WTC11 (cell line): ENCODE measurements around the gene STK10. TPM values are rescaled to one million over a fixed set of nuclear protein-coding genes. Genes with fewer than 3 reads are reported as not detected.

ENCODE experiments used
- ATAC-seq: fragments of 200-7000 bp; cut with Tn5 transposase; 2 replicates; pipeline ENCODE4 v1.10.0; 2021; ENCODE audit warnings: mild to moderate bottlenecking, moderate library complexity
- CTCF ChIA-PET: fragments of 300-600 bp; sonication (Branson Sonifier 250); formaldehyde crosslinking; loops from one replicate; lab custom pipeline; 2021; ENCODE audit warnings: antibody characterized with exemption; lab: Charles Lee
- POLR2A ChIA-PET: fragments of 350-600 bp; sonication (Branson Sonifier 250); formaldehyde crosslinking; loops from one replicate; lab custom pipeline; 2021; ENCODE audit warnings: antibody characterized with exemption; lab: Charles Lee
- DNase-seq: peaks from one replicate; pipeline ENCODE4 v3.0.0; 2021; ENCODE audit warnings: low spot score
- H3K27ac Mint-ChIP-seq: 2 replicates; pipeline ENCODE4 v1.8.0; 2021; ENCODE audit warnings: mixed read lengths
- H3K27me3 Mint-ChIP-seq: 2 replicates; pipeline ENCODE4 v1.8.0; 2021; ENCODE audit warnings: low read depth, mild to moderate bottlenecking, moderate library complexity, mixed read lengths
- H3K36me3 Mint-ChIP-seq: 2 replicates; pipeline ENCODE4 v1.8.0; 2021; ENCODE audit warnings: mixed read lengths
- H3K4me1 Mint-ChIP-seq: 2 replicates; pipeline ENCODE4 v1.8.0; 2022; ENCODE audit warnings: mixed read lengths
- H3K4me3 Mint-ChIP-seq: 2 replicates; pipeline ENCODE4 v1.8.0; 2021; ENCODE audit warnings: mild to moderate bottlenecking, moderate library complexity, mixed read lengths
- H3K9me3 Mint-ChIP-seq: 2 replicates; pipeline ENCODE4 v1.8.0; 2021; ENCODE audit warnings: mixed read lengths
- CBFB ChIP-seq: sonication (generic); formaldehyde crosslinking; IDR thresholded peaks from 2 replicates; pipeline ENCODE4 v1.8.1; 2022; ENCODE audit warnings: mild to moderate bottlenecking, low read depth, missing genetic modification reagents
- ESRRA ChIP-seq: sonication (generic); formaldehyde crosslinking; IDR thresholded peaks from 2 replicates; pipeline ENCODE4 v1.8.1; 2022; ENCODE audit warnings: mild to moderate bottlenecking, missing genetic modification reagents, borderline replicate concordance
- FOXP1 ChIP-seq: sonication (generic); formaldehyde crosslinking; IDR thresholded peaks from 2 replicates; pipeline ENCODE4 v1.8.0; 2022; ENCODE audit warnings: missing genetic modification reagents, mild to moderate bottlenecking, moderate library complexity, borderline replicate concordance
- GRHL2 ChIP-seq: fragments of 250-450 bp; sonication (Bioruptor Pico); IDR thresholded peaks from 2 replicates; pipeline ENCODE4 v1.8.0; 2022; ENCODE audit warnings: mild to moderate bottlenecking, moderate library complexity; ENCODE audit not compliant: insufficient replicate concordance, severe bottlenecking
- JAZF1 ChIP-seq: fragments of 250-450 bp; sonication (Bioruptor Pico); IDR thresholded peaks from 2 replicates; pipeline ENCODE4 v1.9.0; 2021; ENCODE audit warnings: moderate library complexity, mild to moderate bottlenecking, inconsistent platforms
- NFATC4 ChIP-seq: fragments of 250-450 bp; sonication (Bioruptor Pico); IDR thresholded peaks from 2 replicates; pipeline ENCODE4 v1.9.0; 2021; ENCODE audit warnings: mild to moderate bottlenecking
- ZBTB21 ChIP-seq: sonication (generic); formaldehyde crosslinking; IDR thresholded peaks from 2 replicates; pipeline ENCODE4 v1.8.1; 2023; ENCODE audit warnings: mild to moderate bottlenecking, missing genetic modification reagents, borderline replicate concordance
- ZNF138 ChIP-seq: sonication (generic); formaldehyde crosslinking; conservative IDR thresholded peaks from 2 replicates; pipeline ENCODE4 v1.8.1; 2022; ENCODE audit warnings: mild to moderate bottlenecking, moderate library complexity, missing genetic modification reagents
- ZNF219 ChIP-seq: sonication (generic); formaldehyde crosslinking; IDR thresholded peaks from 2 replicates; pipeline ENCODE4 v1.8.0; 2023; ENCODE audit warnings: missing genetic modification reagents, mild to moderate bottlenecking, borderline replicate concordance
- total RNA-seq: library from RNA; stranded (reverse); gene quantifications from 3 replicates; pipeline ENCODE4 v1.2.3, GENCODE V29; 2021
- TF ChIP-seq, protein P1 (sequence below): sonication (generic); formaldehyde crosslinking; IDR thresholded peaks from 2 replicates; pipeline ENCODE4 v1.8.1; 2023; ENCODE audit warnings: mild to moderate bottlenecking, missing genetic modification reagents, borderline replicate concordance
- TF ChIP-seq, protein P2 (sequence below): sonication (generic); formaldehyde crosslinking; IDR thresholded peaks from 2 replicates; pipeline ENCODE4 v1.8.1; 2023; ENCODE audit warnings: mild to moderate bottlenecking, moderate library complexity, missing genetic modification reagents
- TF ChIP-seq, protein P3 (sequence below): sonication (generic); formaldehyde crosslinking; IDR thresholded peaks from 2 replicates; pipeline ENCODE4 v1.8.0; 2022; ENCODE audit warnings: mild to moderate bottlenecking, missing genetic modification reagents
- TF ChIP-seq, protein P4 (sequence below): sonication (generic); formaldehyde crosslinking; IDR thresholded peaks from 2 replicates; pipeline ENCODE4 v1.8.1; 2022; ENCODE audit warnings: low read depth, mild to moderate bottlenecking, moderate library complexity, missing genetic modification reagents, borderline replicate concordance
- TF ChIP-seq, protein P5 (sequence below): sonication (generic); formaldehyde crosslinking; conservative IDR thresholded peaks from 2 replicates; pipeline ENCODE4 v1.8.1; 2022; ENCODE audit warnings: mild to moderate bottlenecking, missing genetic modification reagents
- TF ChIP-seq, protein P6 (sequence below): fragments of 250-450 bp; sonication (Bioruptor Pico); IDR thresholded peaks from 2 replicates; pipeline ENCODE4 v1.9.0; 2021; ENCODE audit warnings: mild to moderate bottlenecking
- TF ChIP-seq, protein P7 (sequence below): fragments of 250-450 bp; sonication (Bioruptor Pico); IDR thresholded peaks from 2 replicates; pipeline ENCODE4 v1.8.0; 2021; ENCODE audit warnings: mild to moderate bottlenecking

STK10 gene
- total RNA-seq, 1 experiment from 2014 or later, result 20.5 TPM

DNA sequence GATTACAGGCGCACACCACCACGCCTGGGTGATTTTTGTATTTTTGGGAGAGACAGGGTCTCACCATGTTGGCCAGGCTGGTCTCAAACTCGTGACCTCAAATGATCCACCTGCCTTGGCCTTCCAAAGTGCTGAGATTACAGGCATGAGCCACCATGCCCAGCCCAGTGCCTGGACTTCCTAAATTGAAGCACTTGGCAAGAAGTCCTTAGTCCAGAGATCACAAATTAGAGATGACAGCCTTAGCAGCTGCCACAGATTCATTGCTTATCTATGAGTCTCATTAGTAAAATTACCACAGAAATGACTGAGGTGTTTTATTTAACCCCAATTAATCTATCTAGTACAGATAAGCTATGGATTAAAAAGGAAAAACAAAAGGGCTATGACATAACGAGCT, 25.1 kb upstream of the STK10 start (continued):
- TF ChIP-seq, protein P1, sequence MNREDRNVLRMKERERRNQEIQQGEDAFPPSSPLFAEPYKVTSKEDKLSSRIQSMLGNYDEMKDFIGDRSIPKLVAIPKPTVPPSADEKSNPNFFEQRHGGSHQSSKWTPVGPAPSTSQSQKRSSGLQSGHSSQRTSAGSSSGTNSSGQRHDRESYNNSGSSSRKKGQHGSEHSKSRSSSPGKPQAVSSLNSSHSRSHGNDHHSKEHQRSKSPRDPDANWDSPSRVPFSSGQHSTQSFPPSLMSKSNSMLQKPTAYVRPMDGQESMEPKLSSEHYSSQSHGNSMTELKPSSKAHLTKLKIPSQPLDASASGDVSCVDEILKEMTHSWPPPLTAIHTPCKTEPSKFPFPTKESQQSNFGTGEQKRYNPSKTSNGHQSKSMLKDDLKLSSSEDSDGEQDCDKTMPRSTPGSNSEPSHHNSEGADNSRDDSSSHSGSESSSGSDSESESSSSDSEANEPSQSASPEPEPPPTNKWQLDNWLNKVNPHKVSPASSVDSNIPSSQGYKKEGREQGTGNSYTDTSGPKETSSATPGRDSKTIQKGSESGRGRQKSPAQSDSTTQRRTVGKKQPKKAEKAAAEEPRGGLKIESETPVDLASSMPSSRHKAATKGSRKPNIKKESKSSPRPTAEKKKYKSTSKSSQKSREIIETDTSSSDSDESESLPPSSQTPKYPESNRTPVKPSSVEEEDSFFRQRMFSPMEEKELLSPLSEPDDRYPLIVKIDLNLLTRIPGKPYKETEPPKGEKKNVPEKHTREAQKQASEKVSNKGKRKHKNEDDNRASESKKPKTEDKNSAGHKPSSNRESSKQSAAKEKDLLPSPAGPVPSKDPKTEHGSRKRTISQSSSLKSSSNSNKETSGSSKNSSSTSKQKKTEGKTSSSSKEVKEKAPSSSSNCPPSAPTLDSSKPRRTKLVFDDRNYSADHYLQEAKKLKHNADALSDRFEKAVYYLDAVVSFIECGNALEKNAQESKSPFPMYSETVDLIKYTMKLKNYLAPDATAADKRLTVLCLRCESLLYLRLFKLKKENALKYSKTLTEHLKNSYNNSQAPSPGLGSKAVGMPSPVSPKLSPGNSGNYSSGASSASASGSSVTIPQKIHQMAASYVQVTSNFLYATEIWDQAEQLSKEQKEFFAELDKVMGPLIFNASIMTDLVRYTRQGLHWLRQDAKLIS (CRISPR knock-in tag), result no peak
- TF ChIP-seq ESRRA (CRISPR knock-in tag), result no peak
- TF ChIP-seq ZNF138 (CRISPR knock-in tag), result no peak
- TF ChIP-seq, protein P2, sequence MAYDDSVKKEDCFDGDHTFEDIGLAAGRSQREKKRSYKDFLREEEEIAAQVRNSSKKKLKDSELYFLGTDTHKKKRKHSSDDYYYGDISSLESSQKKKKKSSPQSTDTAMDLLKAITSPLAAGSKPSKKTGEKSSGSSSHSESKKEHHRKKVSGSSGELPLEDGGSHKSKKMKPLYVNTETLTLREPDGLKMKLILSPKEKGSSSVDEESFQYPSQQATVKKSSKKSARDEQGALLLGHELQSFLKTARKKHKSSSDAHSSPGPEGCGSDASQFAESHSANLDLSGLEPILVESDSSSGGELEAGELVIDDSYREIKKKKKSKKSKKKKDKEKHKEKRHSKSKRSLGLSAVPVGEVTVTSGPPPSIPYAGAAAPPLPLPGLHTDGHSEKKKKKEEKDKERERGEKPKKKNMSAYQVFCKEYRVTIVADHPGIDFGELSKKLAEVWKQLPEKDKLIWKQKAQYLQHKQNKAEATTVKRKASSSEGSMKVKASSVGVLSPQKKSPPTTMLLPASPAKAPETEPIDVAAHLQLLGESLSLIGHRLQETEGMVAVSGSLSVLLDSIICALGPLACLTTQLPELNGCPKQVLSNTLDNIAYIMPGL (CRISPR knock-in tag), result no peak
- TF ChIP-seq, all 79 proteins: peak for 0

DNA sequence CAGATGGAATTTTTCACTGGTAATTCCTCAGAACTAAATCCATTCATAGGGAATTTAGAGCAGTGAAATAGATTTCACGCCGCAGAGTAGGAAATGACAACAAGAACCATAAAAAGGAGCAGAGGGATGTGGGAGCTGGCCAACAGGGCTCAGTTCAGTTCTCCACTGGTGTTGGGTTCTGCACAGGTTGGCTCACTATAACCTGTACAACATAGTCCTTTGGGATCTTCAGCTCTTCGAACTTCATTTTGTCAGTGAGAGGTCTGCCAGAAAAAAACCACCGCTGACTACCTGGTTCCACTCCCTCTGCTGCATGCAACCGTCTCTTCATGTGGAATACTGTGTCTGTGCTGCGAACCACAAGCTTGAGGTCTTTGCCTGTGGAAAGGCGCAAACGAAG, 23.7 kb upstream of the STK10 start:
- POLR2A ChIA-PET, result no interaction called here

More for the DNA sequence above, 23.7 kb upstream of the STK10 start:
- CTCF ChIA-PET, result no interaction called here
- Mint-ChIP-seq H3K4me1 (no peaks in the 10 kb centered on the region), H3K4me3 (no peak overlapping the region), H3K27me3 (no peaks in the 10 kb centered on the region)
- DNase-seq, result no peak
- TF ChIP-seq ZBTB21 (CRISPR knock-in tag) (no peak), NFATC4 (CRISPR knock-in tag) (no peak), GRHL2 (CRISPR knock-in tag) (no peak), ZNF219 (CRISPR knock-in tag) (no peak), CBFB (CRISPR knock-in tag) (no peak), FOXP1 (CRISPR knock-in tag) (no peak), JAZF1 (CRISPR knock-in tag) (no peak)
- TF ChIP-seq, protein P3, sequence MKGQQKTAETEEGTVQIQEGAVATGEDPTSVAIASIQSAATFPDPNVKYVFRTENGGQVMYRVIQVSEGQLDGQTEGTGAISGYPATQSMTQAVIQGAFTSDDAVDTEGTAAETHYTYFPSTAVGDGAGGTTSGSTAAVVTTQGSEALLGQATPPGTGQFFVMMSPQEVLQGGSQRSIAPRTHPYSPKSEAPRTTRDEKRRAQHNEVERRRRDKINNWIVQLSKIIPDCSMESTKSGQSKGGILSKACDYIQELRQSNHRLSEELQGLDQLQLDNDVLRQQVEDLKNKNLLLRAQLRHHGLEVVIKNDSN (CRISPR knock-in tag), result no peak
- TF ChIP-seq, protein P4, sequence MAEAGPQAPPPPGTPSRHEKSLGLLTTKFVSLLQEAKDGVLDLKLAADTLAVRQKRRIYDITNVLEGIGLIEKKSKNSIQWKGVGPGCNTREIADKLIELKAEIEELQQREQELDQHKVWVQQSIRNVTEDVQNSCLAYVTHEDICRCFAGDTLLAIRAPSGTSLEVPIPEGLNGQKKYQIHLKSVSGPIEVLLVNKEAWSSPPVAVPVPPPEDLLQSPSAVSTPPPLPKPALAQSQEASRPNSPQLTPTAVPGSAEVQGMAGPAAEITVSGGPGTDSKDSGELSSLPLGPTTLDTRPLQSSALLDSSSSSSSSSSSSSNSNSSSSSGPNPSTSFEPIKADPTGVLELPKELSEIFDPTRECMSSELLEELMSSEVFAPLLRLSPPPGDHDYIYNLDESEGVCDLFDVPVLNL (CRISPR knock-in tag), result no peak
- TF ChIP-seq, protein P5, sequence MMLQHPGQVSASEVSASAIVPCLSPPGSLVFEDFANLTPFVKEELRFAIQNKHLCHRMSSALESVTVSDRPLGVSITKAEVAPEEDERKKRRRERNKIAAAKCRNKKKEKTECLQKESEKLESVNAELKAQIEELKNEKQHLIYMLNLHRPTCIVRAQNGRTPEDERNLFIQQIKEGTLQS (CRISPR knock-in tag), result no peak
- TF ChIP-seq, protein P6, sequence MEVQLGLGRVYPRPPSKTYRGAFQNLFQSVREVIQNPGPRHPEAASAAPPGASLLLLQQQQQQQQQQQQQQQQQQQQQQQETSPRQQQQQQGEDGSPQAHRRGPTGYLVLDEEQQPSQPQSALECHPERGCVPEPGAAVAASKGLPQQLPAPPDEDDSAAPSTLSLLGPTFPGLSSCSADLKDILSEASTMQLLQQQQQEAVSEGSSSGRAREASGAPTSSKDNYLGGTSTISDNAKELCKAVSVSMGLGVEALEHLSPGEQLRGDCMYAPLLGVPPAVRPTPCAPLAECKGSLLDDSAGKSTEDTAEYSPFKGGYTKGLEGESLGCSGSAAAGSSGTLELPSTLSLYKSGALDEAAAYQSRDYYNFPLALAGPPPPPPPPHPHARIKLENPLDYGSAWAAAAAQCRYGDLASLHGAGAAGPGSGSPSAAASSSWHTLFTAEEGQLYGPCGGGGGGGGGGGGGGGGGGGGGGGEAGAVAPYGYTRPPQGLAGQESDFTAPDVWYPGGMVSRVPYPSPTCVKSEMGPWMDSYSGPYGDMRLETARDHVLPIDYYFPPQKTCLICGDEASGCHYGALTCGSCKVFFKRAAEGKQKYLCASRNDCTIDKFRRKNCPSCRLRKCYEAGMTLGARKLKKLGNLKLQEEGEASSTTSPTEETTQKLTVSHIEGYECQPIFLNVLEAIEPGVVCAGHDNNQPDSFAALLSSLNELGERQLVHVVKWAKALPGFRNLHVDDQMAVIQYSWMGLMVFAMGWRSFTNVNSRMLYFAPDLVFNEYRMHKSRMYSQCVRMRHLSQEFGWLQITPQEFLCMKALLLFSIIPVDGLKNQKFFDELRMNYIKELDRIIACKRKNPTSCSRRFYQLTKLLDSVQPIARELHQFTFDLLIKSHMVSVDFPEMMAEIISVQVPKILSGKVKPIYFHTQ (CRISPR knock-in tag), result no peak
- TF ChIP-seq, protein P7, sequence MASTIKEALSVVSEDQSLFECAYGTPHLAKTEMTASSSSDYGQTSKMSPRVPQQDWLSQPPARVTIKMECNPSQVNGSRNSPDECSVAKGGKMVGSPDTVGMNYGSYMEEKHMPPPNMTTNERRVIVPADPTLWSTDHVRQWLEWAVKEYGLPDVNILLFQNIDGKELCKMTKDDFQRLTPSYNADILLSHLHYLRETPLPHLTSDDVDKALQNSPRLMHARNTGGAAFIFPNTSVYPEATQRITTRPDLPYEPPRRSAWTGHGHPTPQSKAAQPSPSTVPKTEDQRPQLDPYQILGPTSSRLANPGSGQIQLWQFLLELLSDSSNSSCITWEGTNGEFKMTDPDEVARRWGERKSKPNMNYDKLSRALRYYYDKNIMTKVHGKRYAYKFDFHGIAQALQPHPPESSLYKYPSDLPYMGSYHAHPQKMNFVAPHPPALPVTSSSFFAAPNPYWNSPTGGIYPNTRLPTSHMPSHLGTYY (CRISPR knock-in tag), result no peak
- TF ChIP-seq, all 79 proteins: peak for 0
- Mint-ChIP-seq H3K27ac (no peak overlapping the region), H3K9me3 (no peaks in the 10 kb centered on the region), H3K36me3 (peaks cover 33% of the 10 kb centered on the region)
- no peak for ATAC-seq
